H1 (cell line): Measurements from ENCODE around the gene ZNF8. TPM values are rescaled to one million over a fixed set of nuclear protein-coding genes. Genes with fewer than 3 reads are reported as not detected.

ENCODE experiments used
- ASH2L ChIP-seq: fragments of 200-600, 300-600 bp; sonication (generic); IDR thresholded peaks from one replicate; pipeline ENCODE4 v1.7.1; 2017; ENCODE audit warnings: low read length
- EP300 ChIP-seq, 2 experiments: IDR thresholded peaks; 1 replicate in 1 of 2; 2 replicates in 1 of 2; pipeline ENCODE4 v1.6.1; 2011 to 2012; ENCODE audit warnings: low read depth in 2 of 2, low read length in 2 of 2, mild to moderate bottlenecking in 2 of 2, borderline replicate concordance in 1 of 2, inconsistent platforms in 1 of 2, moderate library complexity in 1 of 2
- polyA plus RNA-seq, 7 experiments: library from polyadenylated mRNA; depleted of rRNA in 3 of 7; stranded (reverse) in 5 of 7; unstranded in 2 of 7; fragments of >200 nt in 5 of 7; fragments of 200-250 nt in 2 of 7; gene quantifications; 1 replicate in 5 of 7; 2 replicates in 1 of 7; 4 replicates in 1 of 7; pipeline versions ENCODE4 v1.2.1 to v1.2.3, GENCODE V29; 2011 to 2013; ENCODE audit warnings: missing spikeins in 2 of 7, mixed read lengths in 2 of 7
- total RNA-seq: library from RNA; stranded (reverse); fragmentation: NEBNext Ultra II Directional; extraction: Animal tissue kit (Norgen Biotek cat#: 25700); gene quantifications from 2 replicates; pipeline ENCODE4 v1.2.1, GENCODE V29; 2021
- TF ChIP-seq, protein P1 (sequence below): fragments of 300-600 bp; sonication (generic); IDR thresholded peaks from 2 replicates; pipeline ENCODE4 v1.7.1; 2012; ENCODE audit warnings: low read length, moderate library complexity, mild to moderate bottlenecking, inconsistent platforms; ENCODE audit not compliant: insufficient replicate concordance

The ZNF8 gene
- total and polyA plus RNA-seq, 2 of the 8 experiments (the other 6 are each of a cell fraction or from before 2014, with no cell fraction given), result 9.2 to 21.5 TPM

DNA sequence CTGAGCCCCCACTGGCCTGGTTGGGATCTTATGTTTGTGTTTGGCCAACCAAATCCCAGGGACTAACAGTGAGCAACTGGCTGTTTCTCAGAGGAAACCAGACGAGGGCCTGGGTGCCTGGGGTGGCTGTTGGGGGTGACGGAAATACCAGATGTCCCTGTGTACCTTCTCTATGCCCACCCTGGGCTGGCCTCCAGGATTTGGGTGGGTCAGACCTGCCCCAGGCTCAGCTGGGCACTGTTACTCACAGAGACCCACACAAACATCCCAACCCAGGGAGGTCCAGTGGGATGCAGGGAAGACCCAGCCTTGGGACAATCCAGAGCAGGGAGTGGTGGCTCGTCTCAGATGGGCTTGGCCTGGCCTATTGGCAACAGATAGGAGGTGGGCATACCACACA, 56.9 kb downstream of the ZNF8 start (continued):
- TF ChIP-seq, protein P1, sequence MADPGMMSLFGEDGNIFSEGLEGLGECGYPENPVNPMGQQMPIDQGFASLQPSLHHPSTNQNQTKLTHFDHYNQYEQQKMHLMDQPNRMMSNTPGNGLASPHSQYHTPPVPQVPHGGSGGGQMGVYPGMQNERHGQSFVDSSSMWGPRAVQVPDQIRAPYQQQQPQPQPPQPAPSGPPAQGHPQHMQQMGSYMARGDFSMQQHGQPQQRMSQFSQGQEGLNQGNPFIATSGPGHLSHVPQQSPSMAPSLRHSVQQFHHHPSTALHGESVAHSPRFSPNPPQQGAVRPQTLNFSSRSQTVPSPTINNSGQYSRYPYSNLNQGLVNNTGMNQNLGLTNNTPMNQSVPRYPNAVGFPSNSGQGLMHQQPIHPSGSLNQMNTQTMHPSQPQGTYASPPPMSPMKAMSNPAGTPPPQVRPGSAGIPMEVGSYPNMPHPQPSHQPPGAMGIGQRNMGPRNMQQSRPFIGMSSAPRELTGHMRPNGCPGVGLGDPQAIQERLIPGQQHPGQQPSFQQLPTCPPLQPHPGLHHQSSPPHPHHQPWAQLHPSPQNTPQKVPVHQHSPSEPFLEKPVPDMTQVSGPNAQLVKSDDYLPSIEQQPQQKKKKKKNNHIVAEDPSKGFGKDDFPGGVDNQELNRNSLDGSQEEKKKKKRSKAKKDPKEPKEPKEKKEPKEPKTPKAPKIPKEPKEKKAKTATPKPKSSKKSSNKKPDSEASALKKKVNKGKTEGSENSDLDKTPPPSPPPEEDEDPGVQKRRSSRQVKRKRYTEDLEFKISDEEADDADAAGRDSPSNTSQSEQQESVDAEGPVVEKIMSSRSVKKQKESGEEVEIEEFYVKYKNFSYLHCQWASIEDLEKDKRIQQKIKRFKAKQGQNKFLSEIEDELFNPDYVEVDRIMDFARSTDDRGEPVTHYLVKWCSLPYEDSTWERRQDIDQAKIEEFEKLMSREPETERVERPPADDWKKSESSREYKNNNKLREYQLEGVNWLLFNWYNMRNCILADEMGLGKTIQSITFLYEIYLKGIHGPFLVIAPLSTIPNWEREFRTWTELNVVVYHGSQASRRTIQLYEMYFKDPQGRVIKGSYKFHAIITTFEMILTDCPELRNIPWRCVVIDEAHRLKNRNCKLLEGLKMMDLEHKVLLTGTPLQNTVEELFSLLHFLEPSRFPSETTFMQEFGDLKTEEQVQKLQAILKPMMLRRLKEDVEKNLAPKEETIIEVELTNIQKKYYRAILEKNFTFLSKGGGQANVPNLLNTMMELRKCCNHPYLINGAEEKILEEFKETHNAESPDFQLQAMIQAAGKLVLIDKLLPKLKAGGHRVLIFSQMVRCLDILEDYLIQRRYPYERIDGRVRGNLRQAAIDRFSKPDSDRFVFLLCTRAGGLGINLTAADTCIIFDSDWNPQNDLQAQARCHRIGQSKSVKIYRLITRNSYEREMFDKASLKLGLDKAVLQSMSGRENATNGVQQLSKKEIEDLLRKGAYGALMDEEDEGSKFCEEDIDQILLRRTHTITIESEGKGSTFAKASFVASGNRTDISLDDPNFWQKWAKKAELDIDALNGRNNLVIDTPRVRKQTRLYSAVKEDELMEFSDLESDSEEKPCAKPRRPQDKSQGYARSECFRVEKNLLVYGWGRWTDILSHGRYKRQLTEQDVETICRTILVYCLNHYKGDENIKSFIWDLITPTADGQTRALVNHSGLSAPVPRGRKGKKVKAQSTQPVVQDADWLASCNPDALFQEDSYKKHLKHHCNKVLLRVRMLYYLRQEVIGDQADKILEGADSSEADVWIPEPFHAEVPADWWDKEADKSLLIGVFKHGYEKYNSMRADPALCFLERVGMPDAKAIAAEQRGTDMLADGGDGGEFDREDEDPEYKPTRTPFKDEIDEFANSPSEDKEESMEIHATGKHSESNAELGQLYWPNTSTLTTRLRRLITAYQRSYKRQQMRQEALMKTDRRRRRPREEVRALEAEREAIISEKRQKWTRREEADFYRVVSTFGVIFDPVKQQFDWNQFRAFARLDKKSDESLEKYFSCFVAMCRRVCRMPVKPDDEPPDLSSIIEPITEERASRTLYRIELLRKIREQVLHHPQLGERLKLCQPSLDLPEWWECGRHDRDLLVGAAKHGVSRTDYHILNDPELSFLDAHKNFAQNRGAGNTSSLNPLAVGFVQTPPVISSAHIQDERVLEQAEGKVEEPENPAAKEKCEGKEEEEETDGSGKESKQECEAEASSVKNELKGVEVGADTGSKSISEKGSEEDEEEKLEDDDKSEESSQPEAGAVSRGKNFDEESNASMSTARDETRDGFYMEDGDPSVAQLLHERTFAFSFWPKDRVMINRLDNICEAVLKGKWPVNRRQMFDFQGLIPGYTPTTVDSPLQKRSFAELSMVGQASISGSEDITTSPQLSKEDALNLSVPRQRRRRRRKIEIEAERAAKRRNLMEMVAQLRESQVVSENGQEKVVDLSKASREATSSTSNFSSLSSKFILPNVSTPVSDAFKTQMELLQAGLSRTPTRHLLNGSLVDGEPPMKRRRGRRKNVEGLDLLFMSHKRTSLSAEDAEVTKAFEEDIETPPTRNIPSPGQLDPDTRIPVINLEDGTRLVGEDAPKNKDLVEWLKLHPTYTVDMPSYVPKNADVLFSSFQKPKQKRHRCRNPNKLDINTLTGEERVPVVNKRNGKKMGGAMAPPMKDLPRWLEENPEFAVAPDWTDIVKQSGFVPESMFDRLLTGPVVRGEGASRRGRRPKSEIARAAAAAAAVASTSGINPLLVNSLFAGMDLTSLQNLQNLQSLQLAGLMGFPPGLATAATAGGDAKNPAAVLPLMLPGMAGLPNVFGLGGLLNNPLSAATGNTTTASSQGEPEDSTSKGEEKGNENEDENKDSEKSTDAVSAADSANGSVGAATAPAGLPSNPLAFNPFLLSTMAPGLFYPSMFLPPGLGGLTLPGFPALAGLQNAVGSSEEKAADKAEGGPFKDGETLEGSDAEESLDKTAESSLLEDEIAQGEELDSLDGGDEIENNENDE, result no peak
- no peak for TF ChIP-seq ASH2L
- no peak for TF ChIP-seq EP300 (IDR thresholded peaks at IDR 0.05; ENCODE audit: borderline replicate concordance in 1 of 2, low read depth in 2 of 2, low read length in 2 of 2)
